Progenitor cell of endocrine pancreas (in vitro differentiated cells): ENCODE data around the gene LRTM2. TPM values are rescaled to one million over a fixed set of nuclear protein-coding genes. Genes with fewer than 3 reads are reported as not detected.

ENCODE experiments used
- DNase-seq: peaks from one replicate; pipeline ENCODE4 v3.0.0; 2021; ENCODE audit warnings: low spot score; ENCODE audit not compliant: unreplicated experiment
- H3K27ac Mint-ChIP-seq: 2 replicates; pipeline ENCODE4 v1.8.0; 2021; ENCODE audit warnings: mild to moderate bottlenecking, moderate library complexity, mixed read lengths
- H3K27me3 Mint-ChIP-seq: 2 replicates; pipeline ENCODE4 v1.8.0; 2021; ENCODE audit warnings: mixed read lengths
- H3K36me3 Mint-ChIP-seq: 2 replicates; pipeline ENCODE4 v1.8.0; 2022; ENCODE audit warnings: mixed read lengths; ENCODE audit not compliant: insufficient read depth
- H3K4me1 Mint-ChIP-seq: 2 replicates; pipeline ENCODE4 v1.8.0; 2021; ENCODE audit warnings: low read depth, mixed read lengths
- H3K4me3 Mint-ChIP-seq: 2 replicates; pipeline ENCODE4 v1.8.0; 2021; ENCODE audit warnings: low read depth, mild to moderate bottlenecking, moderate library complexity, mixed read lengths
- H3K9me3 Mint-ChIP-seq: 2 replicates; pipeline ENCODE4 v1.8.0; 2021; ENCODE audit warnings: low read depth, mixed read lengths
- total RNA-seq: library from RNA; stranded (reverse); gene quantifications from 2 replicates; pipeline ENCODE4 v1.2.1, GENCODE V29; 2021
- TF ChIP-seq, protein P1 (sequence below): fragments of 200-600 bp; sonication (generic); IDR thresholded peaks from one replicate; pipeline ENCODE4 v1.5.0; 2021; ENCODE audit warnings: antibody characterized with exemption, mild to moderate bottlenecking; ENCODE audit not compliant: unreplicated experiment

The LRTM2 gene
- total RNA-seq, 1 donor from 2014 or later = 0.48 TPM

DNA sequence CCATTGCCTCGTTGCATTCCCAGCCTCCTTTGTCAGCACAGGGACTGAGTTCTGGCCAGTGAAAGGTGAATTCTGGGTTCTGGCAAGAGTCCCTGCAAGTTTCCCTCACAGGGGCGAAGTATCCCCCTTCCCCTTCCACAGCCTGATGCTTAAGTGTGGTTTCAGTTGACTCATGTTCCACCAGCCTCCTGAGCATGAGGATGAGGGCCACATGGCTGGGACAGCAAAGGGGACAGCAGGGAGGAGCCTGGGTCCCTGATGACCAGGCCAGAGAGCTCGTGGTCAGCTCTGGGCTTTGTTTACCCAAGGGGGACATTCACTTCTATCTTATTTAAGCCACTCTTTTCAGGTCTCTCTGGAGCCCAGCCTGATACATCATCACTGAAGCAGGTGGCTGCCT lies 61.6 kb downstream of the LRTM2 start:
- Mint-ChIP-seq H3K4me3 (no peak overlapping the region), H3K27ac (no peak overlapping the region), H3K27me3 (peaks cover 10% of the 10 kb centered on the region), H3K4me1 (peaks cover 15% of the 10 kb centered on the region), H3K9me3 (peaks cover 4% of the 10 kb centered on the region), H3K36me3 (no peaks in the 10 kb centered on the region)
- TF ChIP-seq, protein P1, sequence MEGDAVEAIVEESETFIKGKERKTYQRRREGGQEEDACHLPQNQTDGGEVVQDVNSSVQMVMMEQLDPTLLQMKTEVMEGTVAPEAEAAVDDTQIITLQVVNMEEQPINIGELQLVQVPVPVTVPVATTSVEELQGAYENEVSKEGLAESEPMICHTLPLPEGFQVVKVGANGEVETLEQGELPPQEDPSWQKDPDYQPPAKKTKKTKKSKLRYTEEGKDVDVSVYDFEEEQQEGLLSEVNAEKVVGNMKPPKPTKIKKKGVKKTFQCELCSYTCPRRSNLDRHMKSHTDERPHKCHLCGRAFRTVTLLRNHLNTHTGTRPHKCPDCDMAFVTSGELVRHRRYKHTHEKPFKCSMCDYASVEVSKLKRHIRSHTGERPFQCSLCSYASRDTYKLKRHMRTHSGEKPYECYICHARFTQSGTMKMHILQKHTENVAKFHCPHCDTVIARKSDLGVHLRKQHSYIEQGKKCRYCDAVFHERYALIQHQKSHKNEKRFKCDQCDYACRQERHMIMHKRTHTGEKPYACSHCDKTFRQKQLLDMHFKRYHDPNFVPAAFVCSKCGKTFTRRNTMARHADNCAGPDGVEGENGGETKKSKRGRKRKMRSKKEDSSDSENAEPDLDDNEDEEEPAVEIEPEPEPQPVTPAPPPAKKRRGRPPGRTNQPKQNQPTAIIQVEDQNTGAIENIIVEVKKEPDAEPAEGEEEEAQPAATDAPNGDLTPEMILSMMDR = no peak
- no peak for DNase-seq

DNA sequence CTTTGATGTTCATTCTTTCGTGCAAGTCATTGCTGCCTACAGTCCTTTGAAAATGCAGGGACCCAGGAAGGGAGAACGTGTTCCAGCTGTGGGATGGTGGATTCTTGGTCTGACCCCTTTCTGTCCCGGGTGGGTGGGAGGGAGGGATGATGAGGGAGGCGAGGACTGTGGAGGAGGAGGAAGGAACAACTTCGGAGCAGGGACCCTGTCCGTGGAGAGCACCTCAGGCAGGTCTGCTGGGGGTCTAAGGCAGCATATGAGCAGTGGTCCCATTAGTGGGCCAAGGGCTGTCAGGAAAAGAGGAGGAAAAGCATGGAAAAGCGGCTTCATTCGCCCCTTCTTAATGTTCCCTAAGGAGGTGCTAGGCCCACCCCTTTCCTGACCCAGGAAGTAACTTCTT lies 62.0 kb downstream of the LRTM2 start:
- TF ChIP-seq, protein P1 = no peak
- peaks cover 10% of the 10 kb centered on the region for H3K27me3 Mint-ChIP-seq
- DNase-seq = no peak
- no peak overlapping the region for H3K4me3 Mint-ChIP-seq
- no peaks in the 10 kb centered on the region for H3K36me3 Mint-ChIP-seq
- H3K4me1 Mint-ChIP-seq = peaks cover 11% of the 10 kb centered on the region
- H3K27ac Mint-ChIP-seq = no peak overlapping the region
- H3K9me3 Mint-ChIP-seq = peaks cover 4% of the 10 kb centered on the region

DNA sequence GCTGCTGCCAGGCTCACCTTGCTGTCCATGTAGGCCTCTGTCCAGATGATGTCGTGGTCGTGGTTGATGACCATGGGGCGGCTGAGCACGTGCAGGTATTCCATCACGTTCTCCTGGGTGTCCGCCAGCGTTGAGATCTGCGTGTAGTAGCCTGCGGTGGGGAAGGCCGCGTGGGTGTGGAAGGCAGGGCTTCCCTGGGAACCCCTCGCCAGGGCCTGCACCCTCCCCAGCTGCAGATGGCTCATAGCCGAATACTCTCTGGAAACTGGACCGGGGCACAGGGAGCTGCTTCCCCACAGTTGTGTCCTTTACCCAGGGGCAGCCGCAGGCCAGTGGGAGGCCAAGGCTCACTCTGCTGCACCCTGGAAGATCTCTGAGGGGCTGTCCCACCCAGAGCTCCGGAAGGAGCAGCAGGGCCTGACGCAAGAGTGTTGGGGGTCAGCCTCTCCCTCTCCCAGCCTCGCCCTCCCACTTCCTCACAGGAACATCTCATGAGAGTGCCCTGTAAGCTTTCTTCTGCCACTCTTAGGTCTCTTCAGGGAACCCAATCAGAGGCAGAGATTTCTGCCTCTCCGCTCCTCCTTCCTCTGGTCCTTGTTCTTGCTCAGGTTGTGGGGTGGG lies 62.6 kb downstream of the LRTM2 start:
- TF ChIP-seq, protein P1 = no peak
- H3K27me3 Mint-ChIP-seq = peaks cover 10% of the 10 kb centered on the region
- no peaks in the 10 kb centered on the region for H3K36me3 Mint-ChIP-seq
- no peak overlapping the region for H3K4me3 Mint-ChIP-seq
- peaks cover 9% of the 10 kb centered on the region for H3K4me1 Mint-ChIP-seq
- H3K9me3 Mint-ChIP-seq = peaks cover 10% of the 10 kb centered on the region
- no peak overlapping the region for H3K27ac Mint-ChIP-seq
- DNase-seq = peak; percentile 9

DNA sequence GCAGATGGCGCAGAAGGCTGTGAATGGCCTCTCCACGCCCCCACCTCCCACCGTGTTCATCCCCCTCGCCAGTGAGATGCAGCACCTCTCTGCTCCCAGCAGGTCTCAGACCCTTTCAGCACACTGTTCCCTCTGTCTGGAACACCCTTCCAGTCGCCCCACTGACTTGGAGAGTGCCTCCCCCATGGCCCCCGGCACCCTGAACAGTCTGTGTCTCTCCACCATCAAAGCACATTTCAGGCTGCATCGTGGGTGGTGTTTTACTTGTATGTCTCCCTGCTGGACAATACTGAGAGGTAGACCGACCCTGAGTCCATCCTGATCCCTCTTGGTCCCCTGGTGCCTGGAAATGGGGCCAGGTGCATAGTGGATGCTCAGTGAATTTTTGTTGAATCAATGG lies 63.1 kb downstream of the LRTM2 start:
- Mint-ChIP-seq H3K36me3 (no peaks in the 10 kb centered on the region), H3K9me3 (peaks cover 14% of the 10 kb centered on the region), H3K4me1 (peaks cover 9% of the 10 kb centered on the region), H3K27ac (no peak overlapping the region), H3K27me3 (peaks cover 10% of the 10 kb centered on the region), H3K4me3 (no peak overlapping the region)
- TF ChIP-seq, protein P1 = no peak
- no peak for DNase-seq

DNA sequence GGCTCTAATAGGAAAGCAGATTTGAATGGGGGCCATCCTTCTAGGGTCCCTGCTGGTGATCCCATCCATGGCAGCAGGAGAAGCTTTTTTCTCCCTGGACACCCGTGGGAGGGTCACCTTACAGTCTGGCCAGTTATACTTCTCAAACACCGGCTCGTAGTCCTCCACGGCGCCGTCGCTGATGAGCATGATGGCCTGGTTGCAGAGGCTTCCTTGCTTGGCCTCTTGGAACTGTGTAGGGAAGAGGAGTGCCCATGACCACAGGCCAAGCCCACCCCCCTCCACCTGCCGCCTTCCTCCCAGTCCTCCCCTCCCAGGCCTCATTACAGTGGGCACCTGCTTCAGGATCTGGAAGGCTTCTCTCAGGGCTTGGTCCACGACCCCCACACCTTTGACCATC lies 64.3 kb downstream of the LRTM2 start:
- H3K4me3 Mint-ChIP-seq = no peak overlapping the region
- H3K4me1 Mint-ChIP-seq = peaks cover 9% of the 10 kb centered on the region
- peaks cover 15% of the 10 kb centered on the region for H3K9me3 Mint-ChIP-seq
- no peaks in the 10 kb centered on the region for H3K36me3 Mint-ChIP-seq
- H3K27me3 Mint-ChIP-seq = peaks cover 10% of the 10 kb centered on the region
- TF ChIP-seq, protein P1 = no peak
- no peak overlapping the region for H3K27ac Mint-ChIP-seq
- no peak for DNase-seq
